Astrocyte of the spinal cord (primary cell): ENCODE measurements around the gene TFIP11.

Experiments used
- DNase-seq: peaks from one replicate; pipeline ENCODE4 v3.0.0; 2011; ENCODE audit warnings: low read depth, low spot score
- H3K4me3 ChIP-seq: 2 replicates; pipeline ENCODE4 v1.5.1; 2011; ENCODE audit warnings: low read depth, mild to moderate bottlenecking, low read length, moderate library complexity
- CTCF ChIP-seq: IDR thresholded peaks from 2 replicates; pipeline ENCODE4 v1.5.1; 2012; ENCODE audit warnings: low read depth, mild to moderate bottlenecking, low read length, inconsistent platforms
- in situ Hi-C: cut with HindIII; loops from 2 replicates; pipeline ENCODE4 v1.10.0; 2017; ENCODE audit warnings: low sequenced_read_pairs

Gene TFIP11

GRCh38 chr22:26548984-26549383 lies 36.7 kb upstream of the TFIP11 start:
- no peak for DNase-seq
- in situ Hi-C loops: no loop called here

GRCh38 chr22:26548303-26548702 lies 36.0 kb upstream of the TFIP11 start:
- no peak overlapping the region for H3K4me3 ChIP-seq
- TF ChIP-seq CTCF: no peak
- no peak for DNase-seq
- in situ Hi-C loops: no loop called here

More at GRCh38 chr22:26548984-26549383, 36.7 kb upstream of the TFIP11 start:
- no peak for TF ChIP-seq CTCF
- no peak overlapping the region for H3K4me3 ChIP-seq

GRCh38 chr22:26547837-26548236 lies 35.6 kb upstream of the TFIP11 start:
- no peak for DNase-seq
- in situ Hi-C loops: no loop called here
- no peak for TF ChIP-seq CTCF
- H3K4me3 ChIP-seq: no peak overlapping the region

- no peak overlapping the region for H3K4me3 ChIP-seq
- no peak for DNase-seq
- in situ Hi-C loops: no loop called here
- no peak for TF ChIP-seq CTCF
Observed at GRCh38 chr22:26547426-26547825, 35.2 kb upstream of the TFIP11 start.

GRCh38 chr22:26546282-26546681 lies 34.0 kb upstream of the TFIP11 start:
- TF ChIP-seq CTCF: no peak
- no peak for DNase-seq
- in situ Hi-C loops: no loop called here
- no peak overlapping the region for H3K4me3 ChIP-seq

GRCh38 chr22:26545827-26546226 lies 33.6 kb upstream of the TFIP11 start:
- no peak for DNase-seq
- H3K4me3 ChIP-seq: no peak overlapping the region
- in situ Hi-C loops: no loop called here
- no peak for TF ChIP-seq CTCF

GRCh38 chr22:26545385-26545784 lies 33.1 kb upstream of the TFIP11 start:
- no peak for TF ChIP-seq CTCF
- no peak for DNase-seq
- no peak overlapping the region for H3K4me3 ChIP-seq
- in situ Hi-C loops: no loop called here
